Right ventricle myocardium inferior (tissue), 1 donor: ENCODE measurements around the gene NRARP. TPM values are rescaled to one million over a fixed set of nuclear protein-coding genes. Genes with fewer than 3 reads are reported as not detected.

Source experiments
- ATAC-seq: fragments of 200-7000 bp; cut with Tn5 transposase; one replicate; pipeline ENCODE4 v1.9.1; 2020; ENCODE audit warnings: mild to moderate bottlenecking, moderate library complexity
- DNase-seq: peaks from one replicate; pipeline ENCODE4 v3.0.0; 2021; ENCODE audit errors: missing footprints
- intact Hi-C: fragments of 100-400 bp; cut with DNase I; formaldehyde crosslinking; loops from one replicate; pipeline ENCODE4 v1.11.0; 2022
- total RNA-seq: library from RNA; stranded (reverse); fragmentation: NEBNext Ultra II Directional; extraction: Animal tissue kit (Norgen Biotek cat#: 25700); gene quantifications from one replicate; pipeline ENCODE4 v1.2.1, GENCODE V29; 2021
- donor health status: DM: no; HTN: yes; CAD: no; lungs with severe emphysema.

Gene NRARP
- total RNA-seq, 1 donor from 2014 or later: 4.7 TPM

- no peak for ATAC-seq
- DNase-seq: no peak
- intact Hi-C loops: no loop called here
These were observed 1.3 kb upstream of the NRARP start for GRCh38 chr9:137303151-137303892.

- no peak for DNase-seq
These were observed 529 bp upstream of the NRARP start for GRCh38 chr9:137302449-137303150.

GRCh38 chr9:137301081-137301947 lies 757 bp downstream of the NRARP start:
- no peak for ATAC-seq
- DNase-seq: peak; percentile 50
- intact Hi-C loops: loop anchor here (2.0 kb wide), 1 partner anchor 61 kb away; the partner anchor contains the start of gene TUBB4B

More at GRCh38 chr9:137302449-137303150, 529 bp upstream of the NRARP start:
- intact Hi-C loops: no loop called here
- peak; percentile 4 for ATAC-seq

GRCh38 chr9:137300567-137301080 lies 1.4 kb downstream of the NRARP start:
- intact Hi-C loops: loop anchor here (2.0 kb wide), 1 partner anchor 60 kb away; the partner anchor contains the start of gene TUBB4B
- ATAC-seq (no peak), DNase-seq (no peak)

- DNase-seq: peak; percentile 48
- intact Hi-C loops: loop anchor here (2.0 to 10.0 kb wide), 3 partner anchors 59 to 225 kb away; partner anchors contain the start of genes EXD3, NOXA1 and TUBB4B
These were observed 2.1 kb downstream of the NRARP start for GRCh38 chr9:137299938-137300337.

GRCh38 chr9:137299203-137299565 lies 2.9 kb downstream of the NRARP start:
- intact Hi-C loops: loop anchor here (2.0 to 10.0 kb wide), 2 partner anchors 124 to 226 kb away; partner anchors contain the start of genes EXD3 and NOXA1
- peak; percentile 45 for DNase-seq
- no peak for ATAC-seq

More at GRCh38 chr9:137299938-137300337, 2.1 kb downstream of the NRARP start:
- no peak for ATAC-seq

GRCh38 chr9:137298401-137299202 lies 3.5 kb downstream of the NRARP start:
- intact Hi-C loops: loop anchor here (2.0 to 10.0 kb wide), 2 partner anchors 124 to 226 kb away; partner anchors contain the start of genes EXD3 and NOXA1
- ATAC-seq: no peak

GRCh38 chr9:137297966-137298365 lies 4.1 kb downstream of the NRARP start:
- ATAC-seq (no peak), DNase-seq (no peak)
- intact Hi-C loops: loop anchor here (2.0 to 10.0 kb wide), 2 partner anchors 125 to 227 kb away; partner anchors contain the start of genes EXD3 and NOXA1

More at GRCh38 chr9:137298401-137299202, 3.5 kb downstream of the NRARP start:
- peak; percentile 43 for DNase-seq

- intact Hi-C loops: loop anchor here (10.0 kb wide), 1 partner anchor 228 kb away; no protein-coding TSS in a partner anchor
- DNase-seq (no peak), ATAC-seq (peak; percentile 12)
These were observed 5.1 kb downstream of the NRARP start for GRCh38 chr9:137296670-137297664.

GRCh38 chr9:137295849-137296669 lies 6.0 kb downstream of the NRARP start:
- intact Hi-C loops: loop anchor here (2.0 to 10.0 kb wide), 3 partner anchors 111 to 229 kb away; no protein-coding TSS in a partner anchor
- no peak for ATAC-seq
- no peak for DNase-seq

GRCh38 chr9:137295238-137295811 lies 6.7 kb downstream of the NRARP start:
- no peak for DNase-seq
- ATAC-seq: peak; percentile 53
- intact Hi-C loops: loop anchor here (2.0 to 10.0 kb wide), 3 partner anchors 111 to 229 kb away; no protein-coding TSS in a partner anchor

- peak; percentile 60 for DNase-seq
- ATAC-seq: no peak
- intact Hi-C loops: loop anchor here (2.0 to 10.0 kb wide), 3 partner anchors 112 to 230 kb away; no protein-coding TSS in a partner anchor
These were observed 7.3 kb downstream of the NRARP start for GRCh38 chr9:137294681-137295237.

GRCh38 chr9:137294091-137294680 lies 7.9 kb downstream of the NRARP start:
- intact Hi-C loops: loop anchor here (2.0 to 10.0 kb wide), 3 partner anchors 113 to 231 kb away; no protein-coding TSS in a partner anchor
- DNase-seq (no peak), ATAC-seq (no peak)

- intact Hi-C loops: loop anchor here (2.0 to 10.0 kb wide), 3 partner anchors 113 to 231 kb away; no protein-coding TSS in a partner anchor
- DNase-seq (no peak), ATAC-seq (no peak)
These were observed 8.5 kb downstream of the NRARP start for GRCh38 chr9:137293482-137294090.
